ENCODE results near the gene FOLR2.
"Not testable (repeated sequence)": the region's sequence is repeated elsewhere in the genome, so short reads cannot be mapped to it uniquely, and the experiment has no call there.

Gene FOLR2

GRCh38 chr11:72243173-72244059 lies 26.8 kb downstream of the FOLR2 start:
- no peak for DNase-seq

- no peak for DNase-seq
Measured at GRCh38 chr11:72244060-72244360, 27.4 kb downstream of the FOLR2 start, which contains the start of gene PHOX2A. Gene PHOX2A, minus strand, starts transcription at chr11:72244176. Its CDS starts 172 bp downstream, at chr11:72244004.

- DNase-seq, result no peak
Measured at GRCh38 chr11:72244361-72245262, 28.0 kb downstream of the FOLR2 start.

GRCh38 chr11:72245263-72245816 lies 28.7 kb downstream of the FOLR2 start:
- DNase-seq, result no peak

GRCh38 chr11:72247584-72247983 lies 31.0 kb downstream of the FOLR2 start:
- DNase-seq, result no peak

GRCh38 chr11:72249961-72250360 lies 33.4 kb downstream of the FOLR2 start:
- DNase-seq, result no peak

- no peak for DNase-seq
Measured at GRCh38 chr11:72250661-72251464, 34.3 kb downstream of the FOLR2 start.

- DNase-seq, result no peak
Measured at GRCh38 chr11:72251614-72252013, 35.0 kb downstream of the FOLR2 start.

- DNase-seq, result no peak
Measured at GRCh38 chr11:72253392-72253791, 36.8 kb downstream of the FOLR2 start.

- DNase-seq, result no peak
Measured at GRCh38 chr11:72254299-72254993, 37.9 kb downstream of the FOLR2 start.

GRCh38 chr11:72257570-72257969 lies 41.0 kb downstream of the FOLR2 start:
- DNase-seq, result no peak

GRCh38 chr11:72259490-72259889 lies 42.9 kb downstream of the FOLR2 start:
- DNase-seq, result no peak

- DNase-seq, result no peak
Measured at GRCh38 chr11:72260574-72260973, 44.0 kb downstream of the FOLR2 start.

GRCh38 chr11:72263361-72263760 lies 46.8 kb downstream of the FOLR2 start:
- no peak for DNase-seq

GRCh38 chr11:72265951-72266350 lies 49.4 kb downstream of the FOLR2 start:
- no peak for DNase-seq

GRCh38 chr11:72266960-72267359 lies 50.4 kb downstream of the FOLR2 start:
- DNase-seq, result not testable (repeated sequence)

- no peak for DNase-seq
Measured at GRCh38 chr11:72267956-72268617, 51.5 kb downstream of the FOLR2 start.

All from right forelimb (tissue), 1 donor.